NOMO-1 treated with dmso at 0.1 percent for 144 hours (cell line): ENCODE data around the gene MEN1.
A peak's percentile ranks its signal among the peaks of the same experiment; 100 is the strongest.

ENCODE experiments used
- DNase-seq: peaks from one replicate; lab custom pipeline; 2025; ENCODE audit not compliant: unreplicated experiment; lab: John Stamatoyannopoulos, UW

The MEN1 gene

DNA sequence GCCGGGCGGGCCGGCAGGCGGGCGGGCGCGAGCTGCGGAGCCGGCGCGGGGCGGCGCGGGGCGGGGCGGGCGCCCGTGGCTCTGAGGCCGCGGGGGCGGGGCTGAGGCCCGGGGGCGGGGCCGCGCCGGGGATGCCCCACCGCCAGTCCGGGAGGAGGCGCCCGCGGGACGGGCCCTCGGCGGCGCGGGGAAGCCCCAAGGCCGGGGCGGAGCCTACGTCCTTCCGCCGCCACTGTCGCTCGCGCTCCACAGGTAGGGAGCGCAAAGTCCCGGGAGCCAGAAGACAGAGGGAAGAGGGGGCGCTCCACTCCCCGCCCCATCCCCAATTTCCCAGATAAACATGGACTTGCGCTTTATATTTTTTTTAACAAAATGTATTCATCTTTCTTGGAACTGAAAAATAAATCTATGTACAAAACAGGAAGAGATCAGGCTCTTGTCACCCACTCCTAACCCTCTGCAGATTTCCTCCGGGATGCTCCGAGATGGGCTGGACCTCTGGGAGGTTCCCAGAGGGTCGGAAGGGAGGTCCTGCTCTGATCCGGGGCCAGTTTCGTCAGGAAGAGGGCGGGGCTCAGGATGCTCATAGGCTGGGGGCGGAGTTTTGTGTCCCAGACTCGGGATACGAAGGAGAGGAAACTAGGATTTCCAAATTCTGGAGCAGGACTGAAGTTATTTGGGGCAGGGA lies 7.0 kb downstream of the MEN1 start, which contains the start of gene MAP4K2:
Gene MAP4K2 (minus strand): TSS at position 57 of the 688 bp plus-strand sequence. CDS start 65 bp downstream, outside the sequence.
- peak; percentile 62 for DNase-seq

DNA sequence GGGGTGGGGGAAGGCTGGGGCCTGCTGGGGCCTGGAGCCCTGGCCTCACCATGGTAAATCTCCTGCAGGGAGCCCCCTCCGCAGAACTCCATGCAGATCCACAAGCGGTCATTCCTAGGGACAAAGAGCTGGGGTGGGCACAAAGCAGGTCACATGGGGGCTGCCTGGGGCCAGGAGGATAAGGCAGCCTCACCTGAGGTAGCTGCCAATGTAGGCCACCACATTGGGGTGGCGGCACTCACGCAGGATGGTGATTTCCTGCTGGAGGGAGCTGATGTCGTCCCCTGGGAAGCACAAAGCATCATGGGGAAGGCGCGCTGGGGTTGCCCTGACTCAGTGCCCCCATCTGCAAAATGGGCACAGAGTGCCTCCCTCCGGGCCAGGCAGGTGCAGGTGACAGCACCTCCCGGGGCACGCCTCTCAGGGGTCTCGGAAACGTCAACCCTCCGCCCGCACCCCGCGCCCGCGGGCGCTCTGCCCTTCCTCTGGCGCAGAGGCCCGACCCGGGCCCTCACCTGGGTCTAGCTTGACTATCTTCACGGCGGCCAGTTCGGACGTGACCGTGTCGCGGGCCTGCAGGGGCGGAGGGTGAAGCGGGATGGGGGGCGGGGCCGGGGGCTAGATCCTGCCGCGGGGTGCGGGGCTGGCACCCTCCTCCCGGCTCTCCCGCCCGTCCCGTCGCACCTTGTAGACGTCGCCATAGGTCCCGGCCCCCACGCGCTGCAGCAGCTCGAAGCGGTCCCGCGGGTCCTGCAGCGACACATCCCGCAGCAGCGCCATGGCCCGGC lies 7.8 kb downstream of the MEN1 start:
- DNase-seq = no peak

GRCh38 chr11:64801561-64802369 lies 8.6 kb downstream of the MEN1 start:
- DNase-seq = no peak

- no peak for DNase-seq
Measured at GRCh38 chr11:64801158-64801464, 9.2 kb downstream of the MEN1 start.

- DNase-seq = no peak
Measured at GRCh38 chr11:64800303-64801157, 9.8 kb downstream of the MEN1 start.

DNA sequence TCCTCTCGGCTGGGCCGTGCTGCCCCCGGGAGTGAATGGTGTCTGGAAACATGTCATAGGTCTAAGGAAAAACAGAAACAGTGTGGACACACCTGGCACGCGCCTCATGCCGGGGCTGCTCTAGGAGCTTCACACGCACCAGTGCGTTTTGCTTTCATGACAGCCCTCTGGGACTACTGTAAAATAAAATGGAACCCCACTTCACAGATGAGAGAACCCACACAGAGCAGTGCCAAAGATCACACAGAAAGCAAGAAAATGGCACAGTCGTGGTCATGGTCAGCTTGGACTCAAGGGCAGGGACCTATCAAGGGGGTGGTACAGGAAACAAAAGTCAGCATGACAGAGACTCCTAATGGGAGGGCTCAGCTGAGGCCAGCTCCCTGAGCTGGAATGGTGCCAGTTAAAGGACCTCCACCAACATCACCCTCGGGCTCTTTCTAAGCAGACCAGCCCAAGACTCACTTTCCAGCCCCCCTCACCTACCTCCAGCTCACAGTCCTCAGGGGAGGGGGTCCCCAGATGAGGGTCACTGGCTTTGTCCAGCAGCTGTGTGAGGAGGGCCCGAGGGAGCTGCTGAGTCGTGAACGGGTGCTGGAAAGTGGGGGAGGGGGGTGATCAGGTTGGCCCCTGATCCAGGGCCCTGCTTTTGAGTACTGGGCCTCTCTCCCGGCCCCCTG lies 10.6 kb downstream of the MEN1 start:
- no peak for DNase-seq

GRCh38 chr11:64799256-64799622 lies 11.1 kb downstream of the MEN1 start:
- no peak for DNase-seq

- no peak for DNase-seq
Measured at GRCh38 chr11:64796757-64797541, 13.4 kb downstream of the MEN1 start.

DNA sequence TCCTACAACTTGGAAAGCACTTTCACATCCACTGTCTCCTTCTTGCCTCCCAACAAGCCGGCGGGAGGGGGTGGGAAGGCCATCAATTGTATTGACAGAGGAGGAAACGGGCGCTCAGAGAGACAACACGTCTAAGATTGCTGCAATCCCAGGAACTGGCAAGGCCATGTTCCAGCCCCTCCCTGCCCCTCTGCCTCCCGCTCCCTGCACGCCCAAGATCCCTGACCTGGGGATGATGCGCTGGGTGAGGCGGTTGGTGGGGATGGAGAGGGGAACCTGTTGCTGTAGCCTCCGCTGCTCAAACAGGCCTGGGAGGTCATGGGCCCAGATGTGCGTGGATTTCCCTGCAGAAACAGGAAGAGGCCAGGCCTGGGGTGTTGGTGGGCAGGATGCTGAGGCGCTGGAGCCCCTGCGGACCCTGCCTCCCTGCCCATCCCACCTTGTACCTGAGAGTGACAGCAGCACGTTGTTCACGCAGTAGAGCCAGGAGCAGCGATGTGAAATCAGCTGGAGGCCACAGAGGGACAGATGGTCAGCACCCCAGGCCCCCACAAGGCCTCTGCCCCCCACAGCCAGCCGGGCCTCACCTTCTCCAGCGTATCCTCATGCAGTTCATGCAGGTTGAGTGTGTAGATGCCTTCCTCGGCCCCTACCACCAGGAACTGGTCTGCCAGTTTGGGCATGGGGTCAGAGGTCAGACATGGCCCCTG lies 14.1 kb downstream of the MEN1 start:
- DNase-seq = no peak

- no peak for DNase-seq
Measured at GRCh38 chr11:64794526-64794925, 15.8 kb downstream of the MEN1 start.

- no peak for DNase-seq
Measured at GRCh38 chr11:64793271-64794160, 16.8 kb downstream of the MEN1 start.

GRCh38 chr11:64792482-64792881 lies 17.9 kb downstream of the MEN1 start:
- DNase-seq = no peak

DNA sequence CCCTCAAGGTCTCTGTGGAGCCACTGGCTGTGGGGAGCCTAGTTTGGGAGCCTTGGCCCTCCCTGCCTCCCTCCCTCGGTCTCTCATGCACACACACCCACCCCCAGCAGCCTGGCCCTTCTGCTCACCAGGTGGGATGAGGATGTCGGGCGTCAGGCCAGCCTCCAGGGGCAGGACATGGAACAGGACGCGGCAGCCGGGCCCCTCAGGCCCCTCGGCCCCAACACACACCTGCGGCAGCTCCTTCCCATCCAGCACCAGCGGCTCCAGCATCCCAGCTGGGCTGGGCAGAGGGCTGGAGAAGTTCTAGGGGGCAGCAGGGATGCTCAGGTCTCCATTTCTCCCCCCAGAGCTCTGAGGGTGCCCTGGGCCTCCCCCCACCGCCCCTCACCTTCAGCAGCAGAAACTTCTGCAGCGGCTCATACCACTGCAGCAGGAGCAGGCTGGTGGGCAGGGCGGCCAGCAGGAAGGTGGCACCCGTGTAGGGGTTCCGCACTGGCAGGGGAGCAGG lies 18.5 kb downstream of the MEN1 start:
- DNase-seq = no peak

DNA sequence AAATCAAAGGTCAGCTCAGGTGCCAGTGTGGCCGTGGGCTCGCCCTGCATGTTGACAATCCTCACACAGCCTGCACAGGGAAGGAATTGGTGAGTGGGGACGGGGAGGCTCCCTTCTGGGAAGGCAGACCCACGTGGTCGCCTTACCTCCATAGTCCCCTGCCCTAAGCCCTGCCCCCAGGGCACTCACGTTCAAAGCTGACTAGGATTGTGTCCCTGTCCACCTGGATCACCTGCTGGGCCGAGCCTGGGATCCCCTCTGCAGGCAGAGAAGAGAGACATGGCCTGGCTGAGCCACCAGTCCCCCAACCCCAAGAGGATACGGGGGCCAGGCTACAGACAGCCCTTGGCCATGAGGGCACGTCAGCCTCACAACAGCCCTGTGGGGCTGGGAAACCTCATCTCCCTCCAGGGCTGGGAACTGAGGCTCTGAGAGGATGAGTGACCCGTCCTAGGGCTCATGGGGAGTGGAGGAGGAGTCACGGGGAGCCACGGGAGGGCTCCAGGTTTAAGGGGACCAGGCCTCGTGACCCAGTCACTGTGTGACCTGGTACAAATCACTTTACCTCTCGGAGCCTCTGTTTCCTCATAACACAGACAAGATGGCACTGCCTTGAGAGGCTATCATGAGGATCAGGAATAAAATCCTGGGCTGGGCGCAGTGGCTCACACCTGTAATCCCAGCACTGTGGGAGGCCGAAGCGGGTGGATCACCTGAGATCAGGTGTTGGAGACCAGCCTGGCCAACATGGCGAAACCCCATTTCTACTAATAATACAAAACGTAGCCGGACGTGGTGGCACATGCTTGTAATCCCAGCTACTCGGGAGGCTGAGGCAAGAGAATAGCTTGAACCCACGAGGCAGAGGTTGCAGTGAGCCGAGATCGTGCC lies 19.9 kb downstream of the MEN1 start:
- no peak for DNase-seq

DNA sequence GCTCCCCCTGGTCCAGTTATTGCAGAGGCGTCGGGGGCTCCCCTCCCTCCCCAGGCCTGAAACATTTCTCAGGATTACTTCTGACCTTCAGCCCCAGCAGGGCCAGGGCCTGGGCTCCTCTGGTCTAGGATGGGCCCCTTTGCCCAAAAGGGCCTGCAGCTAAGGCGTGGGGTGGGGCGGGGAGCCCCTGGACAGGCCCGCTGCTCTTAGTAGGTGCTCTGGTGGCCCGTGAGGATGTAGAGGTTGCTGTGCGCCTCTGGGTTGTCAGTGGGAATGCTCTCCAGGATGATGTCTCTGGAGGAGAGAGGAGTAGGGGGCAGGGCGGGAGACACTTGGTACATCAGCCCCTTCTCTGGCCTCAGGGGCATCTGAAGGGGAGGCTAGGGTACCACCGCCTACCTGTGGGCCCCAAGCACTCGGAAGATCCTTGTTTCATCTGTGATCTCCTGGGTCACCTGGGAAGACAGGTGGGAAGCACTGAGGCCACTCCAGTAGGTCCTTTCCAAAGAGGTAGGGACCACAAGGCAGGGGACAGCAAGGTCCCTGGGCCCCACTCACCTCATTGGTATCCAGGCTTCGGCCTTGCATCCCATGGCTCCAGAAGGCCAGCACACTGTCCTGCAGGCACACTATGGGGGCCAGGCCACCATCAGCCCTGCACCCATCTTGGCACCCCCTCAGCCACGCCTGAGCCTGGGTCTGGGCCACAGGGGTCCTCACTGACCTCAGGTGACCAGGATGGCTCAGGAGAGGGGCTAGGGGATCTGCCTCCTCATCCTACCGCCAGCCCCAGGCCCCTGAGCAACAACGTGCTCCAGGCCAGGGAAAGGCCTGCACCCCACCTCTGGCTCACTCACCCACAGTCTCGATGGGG lies 20.8 kb downstream of the MEN1 start:
- DNase-seq = no peak
